ENCODE results near the gene PDCD11. TPM values are rescaled to one million over a fixed set of nuclear protein-coding genes. Genes with fewer than 3 reads are reported as not detected.
A peak's percentile ranks its signal among the peaks of the same experiment; 100 is the strongest.

The PDCD11 gene
- total RNA-seq, 1 donor from 2014 or later: 72.8 TPM

DNA sequence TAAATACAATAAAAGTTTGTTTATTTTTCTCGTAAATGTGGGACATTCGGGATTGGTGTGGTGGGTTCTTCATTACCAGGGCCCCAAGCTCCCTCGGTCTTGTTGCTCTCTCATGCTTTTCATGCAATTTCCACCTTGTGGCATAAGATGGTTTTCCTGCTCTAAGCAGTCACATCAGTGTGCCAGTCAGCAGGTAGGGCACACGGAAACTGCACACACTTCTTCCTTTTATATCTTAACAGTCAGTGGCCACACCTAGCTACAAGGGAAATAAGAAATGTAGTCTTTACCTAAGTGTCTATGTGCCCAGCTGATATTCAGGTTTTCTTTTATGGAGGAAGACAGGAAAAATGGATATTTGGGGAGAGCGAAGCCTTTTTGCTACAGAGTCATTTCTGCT is 22.2 kb upstream of the PDCD11 start:
- Mint-ChIP-seq H3K27ac (ENCODE audit: unreplicated experiment) (no peak overlapping the region), H3K4me1 (ENCODE audit: low read depth, unreplicated experiment) (no peaks in the 10 kb centered on the region), H3K4me3 (ENCODE audit: unreplicated experiment) (no peak overlapping the region), H3K9me3 (ENCODE audit: unreplicated experiment) (no peaks in the 10 kb centered on the region), H3K27me3 (ENCODE audit: low read depth, unreplicated experiment) (no peaks in the 10 kb centered on the region), H3K36me3 (ENCODE audit: low read depth, unreplicated experiment) (peaks cover 10% of the 10 kb centered on the region)
- H3K27me3 ChIP-seq (ENCODE audit: insufficient read depth, low read length): no peaks in the 10 kb centered on the region
- H3K4me2 ChIP-seq (ENCODE audit: low read length): no peak overlapping the region
- peaks cover 20% of the 10 kb centered on the region for H3K79me2 ChIP-seq (ENCODE audit: insufficient read depth, low read length)
- no peak overlapping the region for H3K9ac ChIP-seq (ENCODE audit: low read length)
- FAIRE-seq (no peak), DNase-seq (ENCODE audit: low read depth) (no peak)
- H2AFZ ChIP-seq (ENCODE audit: low read depth, low read length): no peak overlapping the region
- no peak overlapping the region for H3K27ac ChIP-seq (ENCODE audit: low read depth, low read length)
- H3K36me3 ChIP-seq (ENCODE audit: insufficient read depth, low read length): peaks cover 4% of the 10 kb centered on the region
- H3K4me1 ChIP-seq (ENCODE audit: insufficient read depth, low read length): no peaks in the 10 kb centered on the region
- H3K9me3 ChIP-seq (ENCODE audit: insufficient read depth, low read depth, low read length): no peaks in the 10 kb centered on the region
- no peaks in the 10 kb centered on the region for H4K20me1 ChIP-seq (ENCODE audit: insufficient read depth, low read length)
- no peak overlapping the region for H3K4me3 ChIP-seq (ENCODE audit: insufficient read depth, low read depth, low read length)
- no peak for TF ChIP-seq EZH2 (IDR thresholded peaks at IDR 0.05; ENCODE audit: insufficient read depth, low read length)
- TF ChIP-seq, protein P1, sequence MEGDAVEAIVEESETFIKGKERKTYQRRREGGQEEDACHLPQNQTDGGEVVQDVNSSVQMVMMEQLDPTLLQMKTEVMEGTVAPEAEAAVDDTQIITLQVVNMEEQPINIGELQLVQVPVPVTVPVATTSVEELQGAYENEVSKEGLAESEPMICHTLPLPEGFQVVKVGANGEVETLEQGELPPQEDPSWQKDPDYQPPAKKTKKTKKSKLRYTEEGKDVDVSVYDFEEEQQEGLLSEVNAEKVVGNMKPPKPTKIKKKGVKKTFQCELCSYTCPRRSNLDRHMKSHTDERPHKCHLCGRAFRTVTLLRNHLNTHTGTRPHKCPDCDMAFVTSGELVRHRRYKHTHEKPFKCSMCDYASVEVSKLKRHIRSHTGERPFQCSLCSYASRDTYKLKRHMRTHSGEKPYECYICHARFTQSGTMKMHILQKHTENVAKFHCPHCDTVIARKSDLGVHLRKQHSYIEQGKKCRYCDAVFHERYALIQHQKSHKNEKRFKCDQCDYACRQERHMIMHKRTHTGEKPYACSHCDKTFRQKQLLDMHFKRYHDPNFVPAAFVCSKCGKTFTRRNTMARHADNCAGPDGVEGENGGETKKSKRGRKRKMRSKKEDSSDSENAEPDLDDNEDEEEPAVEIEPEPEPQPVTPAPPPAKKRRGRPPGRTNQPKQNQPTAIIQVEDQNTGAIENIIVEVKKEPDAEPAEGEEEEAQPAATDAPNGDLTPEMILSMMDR (IDR thresholded peaks at IDR 0.05; ENCODE audit: insufficient read depth, low read depth, low read length): no peak

DNA sequence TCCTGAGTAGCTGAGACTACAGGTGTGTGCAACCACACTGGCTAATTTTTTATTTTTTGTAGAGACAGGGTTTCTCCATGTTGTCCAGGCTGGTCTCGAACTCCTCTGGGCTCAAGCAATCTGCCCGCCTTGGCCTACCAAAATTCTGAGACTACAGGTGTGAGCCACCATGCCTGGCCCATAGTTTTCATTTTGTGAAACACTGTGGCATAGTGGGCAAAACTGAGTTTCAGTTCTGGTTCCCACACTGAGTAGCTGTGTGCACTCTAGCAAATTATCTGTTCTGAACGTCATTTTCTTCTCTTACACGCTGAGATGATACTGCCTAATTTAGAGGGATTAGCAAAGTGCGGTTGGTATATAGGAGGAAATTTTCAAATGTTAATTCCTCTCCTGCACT is 13.7 kb upstream of the PDCD11 start:
- Histone ChIP-seq H3K4me3 (ENCODE audit: insufficient read depth, low read depth, low read length) (no peak overlapping the region), H3K4me2 (ENCODE audit: low read length) (no peak overlapping the region), H3K36me3 (ENCODE audit: insufficient read depth, low read length) (peaks cover 12% of the 10 kb centered on the region), H3K27ac (ENCODE audit: low read depth, low read length) (no peak overlapping the region), H3K9ac (ENCODE audit: low read length) (no peak overlapping the region), H3K79me2 (ENCODE audit: insufficient read depth, low read length) (no peaks in the 10 kb centered on the region), H2AFZ (ENCODE audit: low read depth, low read length) (no peak overlapping the region), H3K9me3 (ENCODE audit: insufficient read depth, low read depth, low read length) (no peaks in the 10 kb centered on the region), H4K20me1 (ENCODE audit: insufficient read depth, low read length) (no peaks in the 10 kb centered on the region), H3K4me1 (ENCODE audit: insufficient read depth, low read length) (no peaks in the 10 kb centered on the region), H3K27me3 (ENCODE audit: insufficient read depth, low read length) (no peaks in the 10 kb centered on the region)
- Mint-ChIP-seq H3K4me3 (ENCODE audit: unreplicated experiment) (no peak overlapping the region), H3K27me3 (ENCODE audit: low read depth, unreplicated experiment) (no peaks in the 10 kb centered on the region), H3K4me1 (ENCODE audit: low read depth, unreplicated experiment) (no peaks in the 10 kb centered on the region), H3K9me3 (ENCODE audit: unreplicated experiment) (no peaks in the 10 kb centered on the region), H3K27ac (ENCODE audit: unreplicated experiment) (no peak overlapping the region), H3K36me3 (ENCODE audit: low read depth, unreplicated experiment) (peaks cover 6% of the 10 kb centered on the region)
- TF ChIP-seq, protein P1 (IDR thresholded peaks at IDR 0.05; ENCODE audit: insufficient read depth, low read depth, low read length): no peak
- TF ChIP-seq EZH2 (IDR thresholded peaks at IDR 0.05; ENCODE audit: insufficient read depth, low read length): no peak
- DNase-seq (ENCODE audit: low read depth) (no peak), FAIRE-seq (no peak)

DNA sequence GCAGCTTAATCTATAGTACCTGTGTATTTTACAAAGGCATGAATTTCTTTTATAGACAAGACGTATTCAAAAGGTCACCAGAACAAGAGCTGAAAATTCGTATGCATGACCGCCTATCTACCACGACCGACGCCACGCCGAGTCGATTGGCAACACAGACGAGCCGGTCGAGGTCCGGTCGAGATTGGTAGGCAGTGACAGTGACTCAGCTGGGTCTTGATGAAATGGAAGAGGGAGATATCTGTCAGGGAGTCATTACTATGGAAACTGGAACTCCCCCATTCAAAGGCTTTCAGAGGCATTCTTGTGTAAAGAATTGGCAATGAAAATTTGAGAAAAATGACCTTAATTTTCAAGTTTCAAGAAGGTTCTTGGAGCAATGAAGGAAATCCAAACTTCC is 2.2 kb upstream of the PDCD11 start:
- Histone ChIP-seq H3K27me3 (ENCODE audit: insufficient read depth, low read length) (no peaks in the 10 kb centered on the region), H3K79me2 (ENCODE audit: insufficient read depth, low read length) (peaks cover 70% of the 10 kb centered on the region), H3K4me3 (ENCODE audit: insufficient read depth, low read depth, low read length) (no peak overlapping the region), H3K27ac (ENCODE audit: low read depth, low read length) (no peak overlapping the region), H3K4me2 (ENCODE audit: low read length) (peak overlapping the region; percentile 96), H3K4me1 (ENCODE audit: insufficient read depth, low read length) (peaks cover 26% of the 10 kb centered on the region), H4K20me1 (ENCODE audit: insufficient read depth, low read length) (peaks cover 29% of the 10 kb centered on the region), H3K9ac (ENCODE audit: low read length) (no peak overlapping the region), H2AFZ (ENCODE audit: low read depth, low read length) (no peak overlapping the region), H3K9me3 (ENCODE audit: insufficient read depth, low read depth, low read length) (no peaks in the 10 kb centered on the region), H3K36me3 (ENCODE audit: insufficient read depth, low read length) (peaks cover 21% of the 10 kb centered on the region)
- peaks cover 27% of the 10 kb centered on the region for H3K4me1 Mint-ChIP-seq (ENCODE audit: low read depth, unreplicated experiment)
- H3K36me3 Mint-ChIP-seq (ENCODE audit: low read depth, unreplicated experiment): peaks cover 11% of the 10 kb centered on the region
- TF ChIP-seq, protein P1 (IDR thresholded peaks at IDR 0.05; ENCODE audit: insufficient read depth, low read depth, low read length): no peak
- no peak for TF ChIP-seq EZH2 (IDR thresholded peaks at IDR 0.05; ENCODE audit: insufficient read depth, low read length)
- FAIRE-seq: no peak
- H3K9me3 Mint-ChIP-seq (ENCODE audit: unreplicated experiment): peaks cover 2% of the 10 kb centered on the region
- H3K27me3 Mint-ChIP-seq (ENCODE audit: low read depth, unreplicated experiment): no peaks in the 10 kb centered on the region
- DNase-seq (ENCODE audit: low read depth): peak; percentile 30
- H3K4me3 Mint-ChIP-seq (ENCODE audit: unreplicated experiment): peak overlapping the region; percentile 76
- H3K27ac Mint-ChIP-seq (ENCODE audit: unreplicated experiment): no peak overlapping the region

Data from astrocyte (in vitro differentiated cells and primary cell).